ENCODE results near the gene ZNF367. TPM values are rescaled to one million over a fixed set of nuclear protein-coding genes. Genes with fewer than 3 reads are reported as not detected.

Gene ZNF367
- total and polyA plus RNA-seq, 2 experiments from 2014 or later: 2.5 to 12.3 TPM

- no peaks in the 10 kb centered on the region for H3K9me2 ChIP-seq (ENCODE audit: insufficient read depth)
- no peak for TF ChIP-seq REST (IDR thresholded peaks at IDR 0.05; ENCODE audit: unreplicated experiment)
- Mint-ChIP-seq H3K9me3 (no peaks in the 10 kb centered on the region), H3K27ac (0 out of 2 replicates have a peak overlapping the region, but pooled peaks have one; percentile 7), H3K4me1 (peaks cover 46% of the 10 kb centered on the region), H3K4me3 (no peak overlapping the region), H3K36me3 (ENCODE audit: low read depth) (peaks cover 21% of the 10 kb centered on the region; the same call in 2 of the 3 replicates), H3K27me3 (ENCODE audit: insufficient read depth, low read depth, poor library complexity) (peaks cover 4% of the 10 kb centered on the region)
- peaks cover 29% of the 10 kb centered on the region; the same call in 1 of the 2 replicates for H4K20me1 ChIP-seq (replicated peaks; ENCODE audit: insufficient read depth)
- H3K4me1 ChIP-seq (ENCODE audit: insufficient read depth): peaks cover 41% of the 10 kb centered on the region
- peaks cover 83% of the 10 kb centered on the region for H3K79me2 ChIP-seq (replicated peaks; ENCODE audit: insufficient read depth)
- DNase-seq (ENCODE audit: low spot score) (no peak), ATAC-seq (no peak)
- no peaks in the 10 kb centered on the region; the same call in 1 of the 2 replicates for H3K36me3 ChIP-seq (ENCODE audit: insufficient read depth)
- H3K4me2 ChIP-seq: no peak overlapping the region
- no peak overlapping the region for H3K27ac ChIP-seq (ENCODE audit: low read depth)
- no peaks in the 10 kb centered on the region for H3K27me3 ChIP-seq (ENCODE audit: insufficient read depth)
- no peak overlapping the region for H3K4me3 ChIP-seq
- H3F3A ChIP-seq (replicated peaks; ENCODE audit: low read depth): 0 out of 2 replicates have a peak, but pooled peaks cover 9% of the 10 kb centered on the region
- H2AFZ ChIP-seq: no peak overlapping the region
These were observed 6.9 kb downstream of the ZNF367 start for GRCh38 chr9:96411129-96411838.

- H3F3A ChIP-seq (replicated peaks; ENCODE audit: low read depth): 0 out of 2 replicates have a peak, but pooled peaks cover 8% of the 10 kb centered on the region
- Mint-ChIP-seq H3K36me3 (ENCODE audit: low read depth) (peaks cover 21% of the 10 kb centered on the region; the same call in 2 of the 3 replicates), H3K27ac (no peak overlapping the region), H3K4me1 (peaks cover 39% of the 10 kb centered on the region), H3K9me3 (no peaks in the 10 kb centered on the region), H3K27me3 (ENCODE audit: insufficient read depth, low read depth, poor library complexity) (no peaks in the 10 kb centered on the region), H3K4me3 (no peak overlapping the region)
- no peak for DNase-seq (ENCODE audit: low spot score)
- no peaks in the 10 kb centered on the region for H3K27me3 ChIP-seq (ENCODE audit: insufficient read depth)
- H3K9me2 ChIP-seq (ENCODE audit: insufficient read depth): no peaks in the 10 kb centered on the region
- H3K4me1 ChIP-seq (ENCODE audit: insufficient read depth): peaks cover 39% of the 10 kb centered on the region
- no peak for ATAC-seq
- H4K20me1 ChIP-seq (replicated peaks; ENCODE audit: insufficient read depth): peaks cover 22% of the 10 kb centered on the region; the same call in 1 of the 2 replicates
- no peak overlapping the region for H2AFZ ChIP-seq
- H3K36me3 ChIP-seq (ENCODE audit: insufficient read depth): no peaks in the 10 kb centered on the region; the same call in 1 of the 2 replicates
- TF ChIP-seq ZNF331 (CRISPR knock-in tag; IDR thresholded peaks at IDR 0.05; ENCODE audit: low read depth): no peak
- peak overlapping the region; percentile 67 for H3K4me2 ChIP-seq
- no peak overlapping the region for H3K4me3 ChIP-seq
- H3K79me2 ChIP-seq (replicated peaks; ENCODE audit: insufficient read depth): peaks cover 83% of the 10 kb centered on the region
- no peak overlapping the region for H3K27ac ChIP-seq (ENCODE audit: low read depth)
These were observed 9.5 kb downstream of the ZNF367 start for GRCh38 chr9:96408409-96409280.
